ENCODE results near the gene NCOA6. TPM values are rescaled to one million over a fixed set of nuclear protein-coding genes. Genes with fewer than 3 reads are reported as not detected.

Gene NCOA6
- total RNA-seq, 1 donor from 2014 or later = 15.5 TPM

DNA sequence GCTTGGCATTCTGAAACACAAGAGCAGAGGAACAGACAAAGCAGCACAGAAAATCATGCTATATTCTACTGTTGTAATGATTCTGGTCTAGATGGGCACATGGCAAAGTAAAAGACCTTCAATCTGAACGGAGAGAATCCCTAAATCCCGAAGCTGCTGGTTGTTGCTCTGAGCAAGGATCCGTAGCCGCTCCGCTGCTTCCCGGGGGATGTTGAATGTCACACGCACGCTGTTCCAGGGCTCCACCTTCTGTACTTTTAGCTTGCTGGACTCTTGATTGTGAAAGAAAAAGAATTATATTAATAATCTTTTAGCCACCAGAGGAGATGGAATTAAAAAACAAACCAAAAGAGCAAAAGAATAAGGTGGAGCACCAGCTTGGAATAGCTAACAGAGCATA lies 49.3 kb downstream of the NCOA6 start:
- no peak for DNase-seq (ENCODE audit: low read depth)
- TF ChIP-seq CTCF (conservative IDR thresholded peaks at IDR 0.05; ENCODE audit: low read depth, low read length) = no peak
- H3K4me3 ChIP-seq (ENCODE audit: low read depth, low read length) = no peak overlapping the region

- no peak overlapping the region for H3K4me3 ChIP-seq (ENCODE audit: low read depth, low read length)
- no peak for DNase-seq (ENCODE audit: low read depth)
- TF ChIP-seq CTCF (conservative IDR thresholded peaks at IDR 0.05; ENCODE audit: low read depth, low read length) = no peak
These were observed 50.6 kb downstream of the NCOA6 start for GRCh38 chr20:34774886-34775285.

DNA sequence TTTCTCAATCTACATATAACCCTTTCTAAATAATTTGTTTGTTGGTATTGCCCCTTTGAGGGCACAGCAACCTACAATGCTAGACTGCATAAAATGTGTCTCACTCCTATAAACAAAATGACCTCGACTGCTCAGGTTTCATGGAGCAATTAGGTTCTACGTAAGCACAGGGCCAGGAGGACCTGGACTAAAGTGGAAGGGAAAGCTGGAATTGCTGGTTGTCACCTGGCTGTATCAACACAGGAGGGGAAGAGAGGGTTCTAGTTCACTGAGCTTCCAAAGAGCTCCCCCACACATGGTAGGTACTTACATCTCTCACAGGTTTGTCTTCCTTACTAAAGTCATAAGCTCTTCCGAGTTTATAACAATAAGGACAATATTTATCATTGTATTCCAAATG lies 51.0 kb downstream of the NCOA6 start:
- no peak for TF ChIP-seq CTCF (conservative IDR thresholded peaks at IDR 0.05; ENCODE audit: low read depth, low read length)
- no peak for DNase-seq (ENCODE audit: low read depth)
- H3K4me3 ChIP-seq (ENCODE audit: low read depth, low read length) = no peak overlapping the region

GRCh38 chr20:34773726-34774125 lies 51.7 kb downstream of the NCOA6 start:
- no peak for DNase-seq (ENCODE audit: low read depth)
- no peak for TF ChIP-seq CTCF (conservative IDR thresholded peaks at IDR 0.05; ENCODE audit: low read depth, low read length)
- H3K4me3 ChIP-seq (ENCODE audit: low read depth, low read length) = no peak overlapping the region

DNA sequence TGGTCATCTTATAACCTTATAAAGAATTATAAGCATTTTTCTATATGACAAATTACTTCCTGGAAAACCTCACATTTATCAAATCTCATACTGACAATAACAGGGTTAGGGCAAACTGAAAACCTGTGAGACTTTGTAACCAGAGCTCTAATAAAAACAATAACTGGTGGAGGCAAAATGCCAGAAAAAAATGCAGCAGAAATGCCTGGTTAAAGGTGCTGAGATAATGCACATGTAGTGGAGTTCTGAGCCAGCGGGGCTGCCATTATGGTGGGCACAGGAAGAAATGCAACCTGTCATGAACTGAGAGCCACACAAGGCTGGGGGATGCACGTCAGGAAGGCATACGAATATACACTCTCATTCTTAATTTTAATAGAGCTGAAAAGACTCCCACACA lies 53.0 kb downstream of the NCOA6 start:
- DNase-seq (ENCODE audit: low read depth) = no peak
- no peak overlapping the region for H3K4me3 ChIP-seq (ENCODE audit: low read depth, low read length)
- TF ChIP-seq CTCF (conservative IDR thresholded peaks at IDR 0.05; ENCODE audit: low read depth, low read length) = no peak

DNA sequence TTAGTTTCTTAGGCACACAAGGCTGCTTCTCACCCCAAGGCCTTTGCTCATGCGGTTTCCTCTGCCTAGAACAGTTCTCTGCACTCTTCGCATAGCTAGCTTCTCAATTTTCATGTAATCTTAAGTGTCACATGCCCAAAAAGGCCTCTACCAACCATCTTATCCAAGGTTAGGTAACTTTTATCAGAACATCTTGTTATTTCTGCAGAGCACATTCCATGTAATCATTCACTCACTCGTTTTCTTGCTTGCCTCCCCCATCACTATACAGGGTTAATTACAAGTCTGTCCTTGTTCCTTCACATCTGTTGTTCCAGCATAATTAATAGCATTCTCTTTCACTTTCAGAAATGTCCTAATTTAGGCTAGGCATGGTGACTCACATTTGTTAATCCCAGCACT lies 53.8 kb downstream of the NCOA6 start:
- no peak for DNase-seq (ENCODE audit: low read depth)
- H3K4me3 ChIP-seq (ENCODE audit: low read depth, low read length) = no peak overlapping the region
- no peak for TF ChIP-seq CTCF (conservative IDR thresholded peaks at IDR 0.05; ENCODE audit: low read depth, low read length)

DNA sequence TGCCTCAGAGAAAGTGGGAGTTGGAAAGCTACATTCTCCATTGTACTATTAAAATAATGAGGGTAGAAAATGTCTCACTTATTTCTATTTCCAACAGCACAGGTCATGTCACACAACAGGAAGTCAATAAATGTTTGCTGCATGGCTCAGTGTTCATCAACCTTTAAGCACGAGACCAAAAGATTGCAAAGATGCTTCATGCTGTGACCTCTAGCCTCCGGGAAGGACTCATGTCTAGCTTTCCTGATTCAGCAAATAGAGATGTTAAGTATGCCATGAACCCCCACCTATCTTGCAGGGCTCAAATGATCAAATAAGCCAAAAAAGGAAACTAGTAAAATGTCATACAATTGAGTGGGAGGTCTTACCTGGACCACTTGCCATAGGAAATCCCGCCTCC lies 57.4 kb downstream of the NCOA6 start:
- TF ChIP-seq CTCF (conservative IDR thresholded peaks at IDR 0.05; ENCODE audit: low read depth, low read length) = no peak
- DNase-seq (ENCODE audit: low read depth) = no peak
- no peak overlapping the region for H3K4me3 ChIP-seq (ENCODE audit: low read depth, low read length)
